ENCODE results near the gene DDX54.

DNA sequence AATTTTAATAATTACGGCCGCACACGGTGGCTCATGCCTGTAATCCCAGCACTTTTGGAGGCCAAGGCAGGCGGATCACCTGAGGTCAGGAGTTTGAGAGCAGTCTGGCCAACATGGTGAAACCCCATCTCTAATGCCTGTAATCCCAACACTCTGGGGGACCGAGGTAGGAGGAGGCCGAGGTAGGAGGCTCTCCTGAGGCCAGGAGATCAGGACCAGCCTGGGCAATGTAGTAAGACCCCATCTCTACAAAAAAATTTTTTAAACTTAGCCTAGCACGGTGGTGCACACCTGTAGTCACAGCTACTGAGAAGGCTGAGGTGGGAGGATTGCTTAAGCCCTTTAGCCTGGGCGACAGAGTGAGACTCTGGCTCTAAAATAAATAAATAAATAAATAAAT lies 41.3 kb downstream of the DDX54 start:
- TF ChIP-seq FOXK2 (IDR thresholded peaks at IDR 0.05) (no peak), BHLHE40 (IDR thresholded peaks at IDR 0.05; ENCODE audit: borderline replicate concordance) (no peak), ELF4 (IDR thresholded peaks at IDR 0.05) (no peak), FOXA1 (IDR thresholded peaks at IDR 0.05) (no peak), HDGF (IDR thresholded peaks at IDR 0.05; ENCODE audit: borderline replicate concordance) (no peak)
